HepG2 (cell line): ENCODE data around the gene THOC3. TPM values are rescaled to one million over a fixed set of nuclear protein-coding genes. Genes with fewer than 3 reads are reported as not detected.

Experiments
- ATAC-seq: fragments of 200-7000 bp; cut with Tn5 transposase; 3 replicates; pipeline ENCODE4 v1.9.1; 2020; ENCODE audit warnings: mild to moderate bottlenecking, moderate library complexity
- BruUV-seq: library from RNA; stranded (reverse); fragments of 400-500 nt; replicated peaks from 2 replicates; lab custom pipeline; 2021; lab: Mats Ljungman, UMichigan
- CTCF ChIA-PET: fragments of 300-600 bp; formaldehyde crosslinking; extraction: SDS; loops from one replicate; lab custom pipeline; 2021; ENCODE audit warnings: low total read pairs, inconsistent platforms, low intra/inter-chr PET ratio; lab: Yijun Ruan, JAX
- POLR2A ChIA-PET: fragments of 350-600 bp; sonication (Branson Sonifier 250); formaldehyde crosslinking; loops from one replicate; lab custom pipeline; 2020; ENCODE audit warnings: antibody characterized with exemption, inconsistent platforms; lab: Yijun Ruan, JAX
- DNase-seq: peaks from one replicate; pipeline ENCODE4 v3.0.0-alpha.2; 2015; ENCODE audit warnings: low spot score
- FAIRE-seq: peaks from 3 replicates; lab custom pipeline; 2011; peaks lifted over from hg19 to GRCh38; lab: Jason Lieb, UNC
- H2AFZ ChIP-seq: one replicate; pipeline ENCODE4 v1.6.1; 2011; ENCODE audit warnings: low read length, inconsistent platforms
- H3K27ac ChIP-seq: fragments of 300-600 bp; 3 replicates; pipeline ENCODE4 v1.8.0; 2011; ENCODE audit warnings: mixed run types, mild to moderate bottlenecking, mixed read lengths, low read length, inconsistent platforms; ENCODE audit not compliant: insufficient read depth; ENCODE audit errors: extremely low read length
- H3K27me3 ChIP-seq, 2 experiments: fragments of 200-600 bp in 1 of 2; 2 replicates in 1 of 2; 3 replicates in 1 of 2; pipeline versions ENCODE4 v1.6.0 to v1.8.0; 2011; ENCODE audit warnings: low read length in 2 of 2, mild to moderate bottlenecking in 2 of 2, moderate library complexity in 2 of 2, inconsistent platforms in 1 of 2; ENCODE audit not compliant: insufficient read depth in 2 of 2, control insufficient read depth in 1 of 2
- H3K36me3 ChIP-seq, 2 experiments: fragments of 200-600 bp in 1 of 2; replicated peaks in 1 of 2; 2 replicates in 1 of 2; 3 replicates in 1 of 2; pipeline versions ENCODE4 v1.5.1 to v1.8.0; 2011; ENCODE audit warnings: low read length in 2 of 2, inconsistent platforms in 1 of 2; ENCODE audit not compliant: insufficient read depth in 2 of 2, control insufficient read depth in 1 of 2
- H3K4me1 ChIP-seq: 2 replicates; pipeline ENCODE4 v1.5.1; 2012; ENCODE audit warnings: low read length, inconsistent platforms; ENCODE audit not compliant: insufficient read depth
- H3K4me2 ChIP-seq: 2 replicates; pipeline ENCODE4 v1.6.0; 2011; ENCODE audit warnings: low read depth, low read length, inconsistent platforms
- H3K4me3 ChIP-seq, 3 experiments: fragments of 200-600 bp in 1 of 3; sonication (generic), shearing (Covaris generic) in 1 of 3; replicated peaks in 1 of 3; 2 replicates each; pipeline ENCODE4 v1.5.1; 2011 to 2016; ENCODE audit warnings: low read length in 3 of 3, inconsistent platforms in 2 of 3, low read depth in 2 of 3, mild to moderate bottlenecking in 2 of 3, control low read depth in 1 of 3, mixed read lengths in 1 of 3; ENCODE audit not compliant: insufficient read depth in 1 of 3
- H3K79me2 ChIP-seq: one replicate; pipeline ENCODE4 v1.6.1; 2011; ENCODE audit warnings: low read length, inconsistent platforms; ENCODE audit not compliant: insufficient read depth
- H3K9ac ChIP-seq: 2 replicates; pipeline ENCODE4 v1.6.0; 2011; ENCODE audit warnings: mild to moderate bottlenecking, low read depth, low read length, inconsistent platforms; ENCODE audit not compliant: insufficient read depth
- H3K9me3 ChIP-seq: 2 replicates; pipeline ENCODE4 v1.5.1; 2012; ENCODE audit warnings: mild to moderate bottlenecking, low read length
- H4K20me1 ChIP-seq: 2 replicates; pipeline ENCODE4 v1.6.0; 2011; ENCODE audit warnings: inconsistent platforms, mild to moderate bottlenecking, low read length, moderate library complexity; ENCODE audit not compliant: insufficient read depth
- FIP1L1 ChIP-seq: fragments of 200-400 bp; formaldehyde crosslinking; IDR thresholded peaks from 2 replicates; pipeline ENCODE4 v1.6.1; 2018; ENCODE audit warnings: low read depth, mild to moderate bottlenecking, low read length, moderate library complexity, borderline replicate concordance; ENCODE audit not compliant: insufficient read depth
- GFI1 ChIP-seq: sonication (generic); formaldehyde crosslinking; IDR thresholded peaks from 2 replicates; pipeline ENCODE4 v1.5.0; 2020; ENCODE audit warnings: missing genetic modification reagents, mild to moderate bottlenecking, borderline replicate concordance
- HDAC2 ChIP-seq: sonication (generic); formaldehyde crosslinking; IDR thresholded peaks from 2 replicates; pipeline ENCODE4 v1.4.0; 2020; ENCODE audit warnings: missing genetic modification reagents
- HIVEP1 ChIP-seq: sonication (generic); formaldehyde crosslinking; IDR thresholded peaks from 2 replicates; pipeline ENCODE4 v1.4.0; 2020; ENCODE audit warnings: mild to moderate bottlenecking, missing genetic modification reagents
- IRF2 ChIP-seq: IDR thresholded peaks from 2 replicates; pipeline ENCODE4 v1.6.1; 2018; ENCODE audit warnings: missing genetic modification reagents, missing compliant biosample characterization
- MYNN ChIP-seq: sonication (generic); formaldehyde crosslinking; IDR thresholded peaks from 2 replicates; pipeline ENCODE4 v1.4.0; 2020; ENCODE audit warnings: mild to moderate bottlenecking, low read depth, missing genetic modification reagents
- PHF20 ChIP-seq: sonication (generic); formaldehyde crosslinking; IDR thresholded peaks from 2 replicates; pipeline ENCODE4 v1.5.0; 2020; ENCODE audit warnings: mild to moderate bottlenecking, missing genetic modification reagents
- SPEN ChIP-seq: sonication (generic); formaldehyde crosslinking; IDR thresholded peaks from 2 replicates; pipeline ENCODE4 v1.5.1; 2020; ENCODE audit warnings: low read depth, mild to moderate bottlenecking, missing genetic modification reagents
- ZNF20 ChIP-seq: sonication (generic); formaldehyde crosslinking; IDR thresholded peaks from 2 replicates; pipeline ENCODE4 v1.4.0; 2020; ENCODE audit warnings: mild to moderate bottlenecking, moderate library complexity, missing genetic modification reagents
- ZNF567 ChIP-seq: sonication (generic); formaldehyde crosslinking; IDR thresholded peaks from 2 replicates; pipeline ENCODE4 v1.8.1; 2023; ENCODE audit warnings: mild to moderate bottlenecking, missing genetic modification reagents, borderline replicate concordance
- WGBS: methylation state at CpG from one replicate; pipeline ENCODE4 v1.1.6; 2017; ENCODE audit warnings: low lambda C conversion rate; 5-methylcytosine and 5-hydroxymethylcytosine counted together
- in situ Hi-C: cut with HindIII; loops from 2 replicates; pipeline ENCODE4 v1.10.0; 2017; ENCODE audit warnings: low pct_unique_long_range_greater_than_20kb; ENCODE audit not compliant: extremely low pct_ligation_motif_present
- intact Hi-C: fragments of 100-400 bp; cut with micrococcal nuclease; formaldehyde crosslinking; loops from one replicate; pipeline ENCODE4 v1.10.0; 2022; ENCODE audit not compliant: unreplicated experiment
- polyA plus RNA-seq, 8 experiments: library from polyadenylated mRNA; depleted of rRNA in 3 of 8; stranded (reverse) in 7 of 8; unstranded in 1 of 8; fragments of >200 nt; fragmentation: Illumina TruSeq in 4 of 8; extraction: Trizol in 4 of 8; gene quantifications; 2 replicates each; pipeline versions ENCODE4 v1.2.1 to v1.2.3, GENCODE V29; 2011 to 2016; ENCODE audit warnings: low read depth in 4 of 8, missing spikeins in 1 of 8, mixed read lengths in 1 of 8; ENCODE audit not compliant: insufficient read depth in 1 of 8
- total RNA-seq, 5 experiments: library from RNA; depleted of rRNA; stranded (reverse); fragments of >200 nt; fragmentation: Illumina TruSeq; extraction: Trizol; gene quantifications; 2 replicates each; pipeline ENCODE4 v1.2.3, GENCODE V29; 2016; ENCODE audit warnings: low read depth in 1 of 5
- TF ChIP-seq, protein P1 (sequence below): sonication (generic); formaldehyde crosslinking; IDR thresholded peaks from 2 replicates; pipeline ENCODE4 v1.8.0; 2023; ENCODE audit warnings: mild to moderate bottlenecking, missing genetic modification reagents
- TF ChIP-seq, protein P2 (sequence below): sonication (generic); formaldehyde crosslinking; IDR thresholded peaks from 2 replicates; pipeline ENCODE4 v1.4.0; 2020; ENCODE audit warnings: low read depth, mild to moderate bottlenecking, missing genetic modification reagents
- TF ChIP-seq, protein P3 (sequence below): sonication (generic); formaldehyde crosslinking; IDR thresholded peaks from 2 replicates; pipeline ENCODE4 v1.4.0; 2020; ENCODE audit warnings: missing genetic modification reagents

THOC3 gene
- total and polyA plus RNA-seq, 2 of the 13 experiments (the other 11 are each of a cell fraction or from before 2014, with no cell fraction given): 86.7 to 95.1 TPM

DNA sequence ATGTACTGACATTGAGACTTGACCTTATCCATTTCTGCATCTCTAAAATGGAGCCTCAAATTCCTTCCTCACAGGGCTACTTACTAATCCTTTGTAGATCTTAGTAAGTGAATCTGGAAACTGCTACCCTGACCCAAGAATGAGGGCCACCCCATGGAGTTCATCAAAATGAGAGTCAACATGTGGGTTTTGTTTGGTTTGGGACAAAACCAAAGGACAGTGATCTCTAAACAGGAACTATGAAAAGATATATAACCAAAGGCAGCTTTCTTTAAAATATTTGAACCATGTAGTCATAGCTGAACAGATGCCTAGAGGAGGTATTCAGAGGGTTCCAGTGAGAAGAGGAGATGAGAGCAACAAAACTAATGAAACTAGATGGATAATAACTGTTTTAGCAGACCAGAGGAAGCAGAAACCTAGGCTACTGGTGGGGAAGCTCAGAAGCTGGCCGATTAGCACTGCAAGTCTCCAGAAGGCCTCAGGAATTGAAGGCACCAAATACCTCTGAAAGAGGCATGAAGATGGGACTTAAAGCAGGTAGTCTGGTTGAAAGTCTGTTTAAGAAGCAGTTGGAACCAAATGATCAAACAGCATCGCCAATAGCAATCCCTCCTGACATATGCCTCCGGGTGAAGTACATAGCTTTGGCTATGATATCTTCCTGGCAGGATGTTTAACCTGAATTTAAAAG lies 45.8 kb downstream of the THOC3 start:
- Histone ChIP-seq H3K4me2 (no peak overlapping the region), H2AFZ (no peak overlapping the region), H3K79me2 (no peaks in the 10 kb centered on the region), H3K27me3 (no peaks in the 10 kb centered on the region), H3K9me3 (no peaks in the 10 kb centered on the region), H4K20me1 (no peaks in the 10 kb centered on the region), H3K4me3 (no peak overlapping the region), H3K27ac (no peak overlapping the region), H3K36me3 (no peaks in the 10 kb centered on the region; a peak in 1 of 5 replicates), H3K4me1 (peaks cover 11% of the 10 kb centered on the region), H3K9ac (no peak overlapping the region)
- no peak; the same call in 2 of the 3 replicates for ATAC-seq
- CTCF ChIA-PET: no interaction called here
- WGBS: 87% methylated on average over 3 of the region's 3 CpGs
- POLR2A ChIA-PET: no interaction called here
- no peak for FAIRE-seq
- intact Hi-C loops: no loop called here
- no peak for TF ChIP-seq FIP1L1
- TF ChIP-seq PHF20 (CRISPR knock-in tag): no peak
- no peak for TF ChIP-seq GFI1 (CRISPR knock-in tag)
- TF ChIP-seq HIVEP1 (CRISPR knock-in tag): no peak
- TF ChIP-seq HDAC2 (CRISPR knock-in tag): no peak
- TF ChIP-seq ZNF567: no peak
- no peak for TF ChIP-seq SPEN (CRISPR knock-in tag)
- TF ChIP-seq, protein P1, sequence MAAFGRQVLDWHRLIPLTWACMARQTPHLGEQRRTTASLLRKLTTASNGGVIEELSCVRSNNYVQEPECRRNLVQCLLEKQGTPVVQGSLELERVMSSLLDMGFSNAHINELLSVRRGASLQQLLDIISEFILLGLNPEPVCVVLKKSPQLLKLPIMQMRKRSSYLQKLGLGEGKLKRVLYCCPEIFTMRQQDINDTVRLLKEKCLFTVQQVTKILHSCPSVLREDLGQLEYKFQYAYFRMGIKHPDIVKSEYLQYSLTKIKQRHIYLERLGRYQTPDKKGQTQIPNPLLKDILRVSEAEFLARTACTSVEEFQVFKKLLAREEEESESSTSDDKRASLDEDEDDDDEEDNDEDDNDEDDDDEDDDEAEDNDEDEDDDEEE (CRISPR knock-in tag): no peak
- no peak for TF ChIP-seq MYNN
- TF ChIP-seq ZNF20: no peak
- TF ChIP-seq IRF2 (CRISPR knock-in tag): no peak
- TF ChIP-seq, protein P2, sequence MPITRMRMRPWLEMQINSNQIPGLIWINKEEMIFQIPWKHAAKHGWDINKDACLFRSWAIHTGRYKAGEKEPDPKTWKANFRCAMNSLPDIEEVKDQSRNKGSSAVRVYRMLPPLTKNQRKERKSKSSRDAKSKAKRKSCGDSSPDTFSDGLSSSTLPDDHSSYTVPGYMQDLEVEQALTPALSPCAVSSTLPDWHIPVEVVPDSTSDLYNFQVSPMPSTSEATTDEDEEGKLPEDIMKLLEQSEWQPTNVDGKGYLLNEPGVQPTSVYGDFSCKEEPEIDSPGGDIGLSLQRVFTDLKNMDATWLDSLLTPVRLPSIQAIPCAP: no peak
- TF ChIP-seq, protein P3, sequence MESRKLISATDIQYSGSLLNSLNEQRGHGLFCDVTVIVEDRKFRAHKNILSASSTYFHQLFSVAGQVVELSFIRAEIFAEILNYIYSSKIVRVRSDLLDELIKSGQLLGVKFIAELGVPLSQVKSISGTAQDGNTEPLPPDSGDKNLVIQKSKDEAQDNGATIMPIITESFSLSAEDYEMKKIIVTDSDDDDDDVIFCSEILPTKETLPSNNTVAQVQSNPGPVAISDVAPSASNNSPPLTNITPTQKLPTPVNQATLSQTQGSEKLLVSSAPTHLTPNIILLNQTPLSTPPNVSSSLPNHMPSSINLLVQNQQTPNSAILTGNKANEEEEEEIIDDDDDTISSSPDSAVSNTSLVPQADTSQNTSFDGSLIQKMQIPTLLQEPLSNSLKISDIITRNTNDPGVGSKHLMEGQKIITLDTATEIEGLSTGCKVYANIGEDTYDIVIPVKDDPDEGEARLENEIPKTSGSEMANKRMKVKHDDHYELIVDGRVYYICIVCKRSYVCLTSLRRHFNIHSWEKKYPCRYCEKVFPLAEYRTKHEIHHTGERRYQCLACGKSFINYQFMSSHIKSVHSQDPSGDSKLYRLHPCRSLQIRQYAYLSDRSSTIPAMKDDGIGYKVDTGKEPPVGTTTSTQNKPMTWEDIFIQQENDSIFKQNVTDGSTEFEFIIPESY: no peak
- no TSS peak for BruUV-seq
- peak; percentile 41 for DNase-seq
- in situ Hi-C loops: no loop called here
